ENCODE results near the gene DHPS.

The DHPS gene

DNA sequence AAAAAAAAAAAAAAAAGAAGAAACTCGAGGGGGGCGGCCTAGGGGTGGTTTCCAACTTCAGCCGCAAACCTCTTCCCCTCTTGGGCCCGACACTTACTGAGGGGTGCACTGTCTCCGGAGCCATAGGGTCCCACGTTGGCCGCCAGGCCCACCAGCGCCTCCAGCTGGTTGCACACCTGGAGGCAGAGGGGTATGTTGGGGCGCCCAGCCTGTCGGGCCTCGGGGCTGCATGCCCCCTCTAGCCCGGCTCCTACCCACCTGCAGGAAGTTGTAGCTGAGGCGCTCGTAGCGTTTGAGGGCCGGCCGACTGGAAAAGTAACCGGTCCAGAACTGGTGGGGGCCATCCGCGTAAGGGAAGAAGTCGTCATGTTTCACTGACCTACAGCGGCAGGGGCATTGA, 23.7 kb downstream of the DHPS start:
- no peaks in the 10 kb centered on the region for H3K27me3 ChIP-seq (ENCODE audit: control insufficient read depth, low read length)
- no peaks in the 10 kb centered on the region for H3K9me3 ChIP-seq (ENCODE audit: control insufficient read depth, insufficient read depth, low read length)
- no peaks in the 10 kb centered on the region for H3K79me2 ChIP-seq (ENCODE audit: control insufficient read depth, low read length)
- no peaks in the 10 kb centered on the region for H3F3A ChIP-seq (ENCODE audit: control insufficient read depth, insufficient read depth)
- peaks cover 40% of the 10 kb centered on the region for H3K36me3 ChIP-seq (ENCODE audit: control insufficient read depth, low read length)
- no peaks in the 10 kb centered on the region for H3K4me1 ChIP-seq (ENCODE audit: control insufficient read depth, low read length)
- no peak overlapping the region for H3K27ac ChIP-seq (ENCODE audit: low read depth, low read length)
- no peaks in the 10 kb centered on the region for H3K9me2 ChIP-seq (replicated peaks; ENCODE audit: control insufficient read depth, low read length)
- H3K4me3 ChIP-seq (ENCODE audit: low read length): no peak overlapping the region
- no peaks in the 10 kb centered on the region for H4K20me1 ChIP-seq (ENCODE audit: control insufficient read depth, insufficient read depth, low read depth, low read length)
- H3K4me2 ChIP-seq (ENCODE audit: low read length): no peak overlapping the region
- TF ChIP-seq, protein P1, sequence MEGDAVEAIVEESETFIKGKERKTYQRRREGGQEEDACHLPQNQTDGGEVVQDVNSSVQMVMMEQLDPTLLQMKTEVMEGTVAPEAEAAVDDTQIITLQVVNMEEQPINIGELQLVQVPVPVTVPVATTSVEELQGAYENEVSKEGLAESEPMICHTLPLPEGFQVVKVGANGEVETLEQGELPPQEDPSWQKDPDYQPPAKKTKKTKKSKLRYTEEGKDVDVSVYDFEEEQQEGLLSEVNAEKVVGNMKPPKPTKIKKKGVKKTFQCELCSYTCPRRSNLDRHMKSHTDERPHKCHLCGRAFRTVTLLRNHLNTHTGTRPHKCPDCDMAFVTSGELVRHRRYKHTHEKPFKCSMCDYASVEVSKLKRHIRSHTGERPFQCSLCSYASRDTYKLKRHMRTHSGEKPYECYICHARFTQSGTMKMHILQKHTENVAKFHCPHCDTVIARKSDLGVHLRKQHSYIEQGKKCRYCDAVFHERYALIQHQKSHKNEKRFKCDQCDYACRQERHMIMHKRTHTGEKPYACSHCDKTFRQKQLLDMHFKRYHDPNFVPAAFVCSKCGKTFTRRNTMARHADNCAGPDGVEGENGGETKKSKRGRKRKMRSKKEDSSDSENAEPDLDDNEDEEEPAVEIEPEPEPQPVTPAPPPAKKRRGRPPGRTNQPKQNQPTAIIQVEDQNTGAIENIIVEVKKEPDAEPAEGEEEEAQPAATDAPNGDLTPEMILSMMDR (IDR thresholded peaks at IDR 0.05; ENCODE audit: low read depth, low read length, poor library complexity, severe bottlenecking): no peak
- no peak for TF ChIP-seq EZH2phosphoT487 (IDR thresholded peaks at IDR 0.05; ENCODE audit: borderline replicate concordance, low read length)

DNA sequence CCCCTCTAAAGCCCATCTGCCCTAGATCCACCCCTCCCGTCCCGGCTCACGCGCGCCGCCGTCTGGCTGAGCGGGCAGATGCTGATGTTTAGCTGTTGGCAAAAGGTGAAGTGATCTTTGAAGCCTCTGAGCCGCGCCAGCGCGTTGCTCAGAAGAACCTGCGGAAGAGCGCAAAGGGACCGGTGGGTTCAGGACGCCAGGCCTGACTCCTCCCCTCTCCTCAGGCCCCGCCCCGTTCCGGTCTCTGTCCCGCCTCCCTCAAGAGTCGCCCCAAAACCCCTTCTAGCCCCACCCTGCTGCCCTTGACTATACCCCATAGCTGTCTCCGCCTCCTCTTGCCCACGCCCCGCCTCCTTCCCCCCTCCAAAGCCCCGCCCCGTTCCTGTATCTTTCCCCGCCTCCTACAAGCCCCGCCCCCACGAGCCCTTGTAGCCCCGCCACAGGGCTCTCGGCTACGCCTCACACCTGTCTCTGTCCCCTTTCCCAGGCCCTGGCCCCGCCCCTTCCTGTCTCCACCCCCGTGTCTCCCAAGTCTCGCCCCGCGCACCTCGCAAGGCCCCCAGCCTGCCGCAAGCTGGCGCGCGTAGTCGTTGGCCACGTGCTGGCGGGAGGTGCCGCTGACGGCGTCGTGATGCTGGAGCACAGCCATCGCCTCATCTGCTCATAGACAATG, 24.6 kb downstream of the DHPS start:
- H3K27ac ChIP-seq (ENCODE audit: low read depth, low read length): no peak overlapping the region
- no peaks in the 10 kb centered on the region for H3K9me3 ChIP-seq (ENCODE audit: control insufficient read depth, insufficient read depth, low read length)
- no peak overlapping the region for H3K4me3 ChIP-seq (ENCODE audit: low read length)
- H3K79me2 ChIP-seq (ENCODE audit: control insufficient read depth, low read length): no peaks in the 10 kb centered on the region
- TF ChIP-seq, protein P1 (IDR thresholded peaks at IDR 0.05; ENCODE audit: low read depth, low read length, poor library complexity, severe bottlenecking): no peak
- TF ChIP-seq EZH2phosphoT487 (IDR thresholded peaks at IDR 0.05; ENCODE audit: borderline replicate concordance, low read length): no peak
- H3K4me1 ChIP-seq (ENCODE audit: control insufficient read depth, low read length): no peaks in the 10 kb centered on the region
- H3K36me3 ChIP-seq (ENCODE audit: control insufficient read depth, low read length): peaks cover 40% of the 10 kb centered on the region
- H3K9me2 ChIP-seq (replicated peaks; ENCODE audit: control insufficient read depth, low read length): no peaks in the 10 kb centered on the region
- no peaks in the 10 kb centered on the region for H3K27me3 ChIP-seq (ENCODE audit: control insufficient read depth, low read length)
- no peaks in the 10 kb centered on the region for H3F3A ChIP-seq (ENCODE audit: control insufficient read depth, insufficient read depth)
- H3K4me2 ChIP-seq (ENCODE audit: low read length): no peak overlapping the region
- no peaks in the 10 kb centered on the region for H4K20me1 ChIP-seq (ENCODE audit: control insufficient read depth, insufficient read depth, low read depth, low read length)

DNA sequence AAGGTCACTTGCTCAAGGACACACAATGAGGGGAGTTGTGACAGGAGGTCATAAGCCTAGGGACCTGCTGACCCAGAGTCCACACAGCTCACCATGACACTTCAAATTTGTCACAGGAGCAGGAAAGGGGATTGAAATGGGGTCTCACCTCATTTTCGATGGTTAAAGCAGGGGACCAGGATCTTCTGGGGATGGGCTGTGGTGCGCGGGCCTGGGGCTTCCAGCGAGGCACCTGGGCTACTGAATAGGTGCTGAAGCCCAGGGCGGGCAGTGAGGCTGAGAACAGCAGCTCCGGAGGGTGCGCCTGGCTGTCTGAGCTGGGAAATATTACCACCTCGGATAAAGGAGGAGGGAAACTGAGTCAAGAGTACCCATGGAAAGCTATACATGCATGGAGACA, 26.1 kb downstream of the DHPS start:
- no peak overlapping the region for H3K27ac ChIP-seq (ENCODE audit: low read depth, low read length)
- H4K20me1 ChIP-seq (ENCODE audit: control insufficient read depth, insufficient read depth, low read depth, low read length): no peaks in the 10 kb centered on the region
- no peaks in the 10 kb centered on the region for H3K27me3 ChIP-seq (ENCODE audit: control insufficient read depth, low read length)
- H3K4me2 ChIP-seq (ENCODE audit: low read length): no peak overlapping the region
- peaks cover 38% of the 10 kb centered on the region for H3K36me3 ChIP-seq (ENCODE audit: control insufficient read depth, low read length)
- H3K4me3 ChIP-seq (ENCODE audit: low read length): no peak overlapping the region
- H3K9me2 ChIP-seq (replicated peaks; ENCODE audit: control insufficient read depth, low read length): no peaks in the 10 kb centered on the region
- H3K9me3 ChIP-seq (ENCODE audit: control insufficient read depth, insufficient read depth, low read length): no peaks in the 10 kb centered on the region
- no peaks in the 10 kb centered on the region for H3F3A ChIP-seq (ENCODE audit: control insufficient read depth, insufficient read depth)
- H3K79me2 ChIP-seq (ENCODE audit: control insufficient read depth, low read length): no peaks in the 10 kb centered on the region
- TF ChIP-seq, protein P1 (IDR thresholded peaks at IDR 0.05; ENCODE audit: low read depth, low read length, poor library complexity, severe bottlenecking): no peak
- no peak for TF ChIP-seq EZH2phosphoT487 (IDR thresholded peaks at IDR 0.05; ENCODE audit: borderline replicate concordance, low read length)
- H3K4me1 ChIP-seq (ENCODE audit: control insufficient read depth, low read length): no peaks in the 10 kb centered on the region

All from DOHH2 (cell line).